T-helper 17 cell (primary cell): Measurements from ENCODE around the gene IRF4. TPM values are rescaled to one million over a fixed set of nuclear protein-coding genes. Genes with fewer than 3 reads are reported as not detected.

Experiments
- total RNA-seq, 4 donors: library from RNA in 2 of 4; stranded (reverse) in 2 of 4; gene quantifications; one replicate each; pipeline ENCODE4 v1.2.3 and lab custom pipeline; 2022 to 2026

IRF4 gene
- total RNA-seq, 2 donors from 2014 or later = 16.6 to 32.8 TPM

Other genes with a start within 250 kb of the IRF4 start
- 10 to 100 TPM; 26.9 to 38.1 TPM for gene DUSP22, start 99.3 kb upstream of the IRF4 start, total RNA-seq